HL-60 (cell line): ENCODE results near the gene TMEM95.
A peak's percentile ranks its signal among the peaks of the same experiment; 100 is the strongest.

ENCODE experiments used
- DNase-seq, 2 experiments: peaks; one replicate each; pipeline ENCODE4 v3.0.0-alpha.2; 2010 to 2020; ENCODE audit warnings: low read depth in 1 of 2, low spot score in 1 of 2
- H3K27ac ChIP-seq: fragments of 250-450 bp; sonication (Bioruptor Pico); replicated peaks from 2 replicates; pipeline ENCODE4 v1.5.1; 2020; ENCODE audit warnings: mild to moderate bottlenecking, moderate library complexity
- H3K27me3 ChIP-seq: fragments of 250-450 bp; sonication (Bioruptor Pico); 2 replicates; pipeline ENCODE4 v1.5.1; 2021; ENCODE audit warnings: mild to moderate bottlenecking, moderate library complexity; ENCODE audit not compliant: insufficient read depth, poor library complexity, severe bottlenecking
- H3K4me3 ChIP-seq: replicated peaks from 2 replicates; pipeline ENCODE4 v1.5.1; 2011; ENCODE audit warnings: mild to moderate bottlenecking, control low read depth, low read length; ENCODE audit not compliant: insufficient read depth
- CTCF ChIP-seq: IDR thresholded peaks from one replicate; pipeline ENCODE4 v1.5.1; 2011; ENCODE audit warnings: low read length, control low read depth, inconsistent platforms; ENCODE audit not compliant: insufficient read depth
- GABPA ChIP-seq: IDR thresholded peaks from 2 replicates; pipeline ENCODE4 v1.6.1; 2012; ENCODE audit warnings: low read depth
- POLR2AphosphoS5 ChIP-seq: IDR thresholded peaks from 2 replicates; pipeline ENCODE4 v1.6.1; 2012; ENCODE audit warnings: low read depth
- SPI1 ChIP-seq: IDR thresholded peaks from 2 replicates; pipeline ENCODE4 v1.6.1; 2012; ENCODE audit warnings: low read depth, mild to moderate bottlenecking, borderline replicate concordance
- TF ChIP-seq, protein P1 (sequence below): IDR thresholded peaks from 2 replicates; pipeline ENCODE4 v1.6.1; 2012; ENCODE audit warnings: low read depth; ENCODE audit not compliant: insufficient replicate concordance

Gene TMEM95

GRCh38 chr17:7315570-7316235, 39.3 kb upstream of the TMEM95 start:
- peak overlapping the region; percentile 69 for H3K27ac ChIP-seq
- no peaks in the 10 kb centered on the region for H3K27me3 ChIP-seq
- no peak for DNase-seq
- peak overlapping the region; percentile 80 for H3K4me3 ChIP-seq
- TF ChIP-seq POLR2AphosphoS5 (no peak), CTCF (no peak), SPI1 (no peak), GABPA (no peak)
- TF ChIP-seq, protein P1, sequence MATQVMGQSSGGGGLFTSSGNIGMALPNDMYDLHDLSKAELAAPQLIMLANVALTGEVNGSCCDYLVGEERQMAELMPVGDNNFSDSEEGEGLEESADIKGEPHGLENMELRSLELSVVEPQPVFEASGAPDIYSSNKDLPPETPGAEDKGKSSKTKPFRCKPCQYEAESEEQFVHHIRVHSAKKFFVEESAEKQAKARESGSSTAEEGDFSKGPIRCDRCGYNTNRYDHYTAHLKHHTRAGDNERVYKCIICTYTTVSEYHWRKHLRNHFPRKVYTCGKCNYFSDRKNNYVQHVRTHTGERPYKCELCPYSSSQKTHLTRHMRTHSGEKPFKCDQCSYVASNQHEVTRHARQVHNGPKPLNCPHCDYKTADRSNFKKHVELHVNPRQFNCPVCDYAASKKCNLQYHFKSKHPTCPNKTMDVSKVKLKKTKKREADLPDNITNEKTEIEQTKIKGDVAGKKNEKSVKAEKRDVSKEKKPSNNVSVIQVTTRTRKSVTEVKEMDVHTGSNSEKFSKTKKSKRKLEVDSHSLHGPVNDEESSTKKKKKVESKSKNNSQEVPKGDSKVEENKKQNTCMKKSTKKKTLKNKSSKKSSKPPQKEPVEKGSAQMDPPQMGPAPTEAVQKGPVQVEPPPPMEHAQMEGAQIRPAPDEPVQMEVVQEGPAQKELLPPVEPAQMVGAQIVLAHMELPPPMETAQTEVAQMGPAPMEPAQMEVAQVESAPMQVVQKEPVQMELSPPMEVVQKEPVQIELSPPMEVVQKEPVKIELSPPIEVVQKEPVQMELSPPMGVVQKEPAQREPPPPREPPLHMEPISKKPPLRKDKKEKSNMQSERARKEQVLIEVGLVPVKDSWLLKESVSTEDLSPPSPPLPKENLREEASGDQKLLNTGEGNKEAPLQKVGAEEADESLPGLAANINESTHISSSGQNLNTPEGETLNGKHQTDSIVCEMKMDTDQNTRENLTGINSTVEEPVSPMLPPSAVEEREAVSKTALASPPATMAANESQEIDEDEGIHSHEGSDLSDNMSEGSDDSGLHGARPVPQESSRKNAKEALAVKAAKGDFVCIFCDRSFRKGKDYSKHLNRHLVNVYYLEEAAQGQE = no peak

DNA sequence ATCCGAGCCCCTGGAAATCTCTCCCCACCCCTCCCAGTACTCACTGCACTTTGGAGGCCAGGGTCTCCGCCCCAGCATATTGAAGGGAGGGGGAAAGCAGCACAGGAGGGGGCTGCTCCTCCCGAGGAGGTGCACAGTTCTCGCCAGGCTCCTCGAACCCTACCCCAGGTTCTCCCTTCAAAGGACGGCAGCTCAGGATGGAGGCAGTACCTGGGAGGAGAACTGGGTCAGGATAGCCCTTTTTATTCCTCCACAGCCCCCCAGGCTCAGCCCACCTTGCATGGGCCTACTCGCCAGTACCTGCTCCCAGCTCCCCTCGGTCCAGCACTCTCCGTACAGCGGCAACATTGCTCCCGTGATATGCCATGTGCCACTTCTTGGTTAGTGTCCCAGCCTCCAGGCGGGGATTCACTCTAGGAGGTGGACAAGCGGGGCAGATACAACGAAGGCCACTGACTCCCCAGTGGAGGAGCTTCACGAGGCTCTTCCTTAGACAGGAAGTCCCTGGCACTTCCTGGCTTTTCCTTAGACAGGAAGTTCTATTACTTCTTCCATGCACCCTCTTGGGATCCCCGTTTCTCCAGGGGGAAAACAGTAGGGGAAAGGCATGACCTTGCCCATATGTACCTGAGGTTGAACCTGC, 37.7 kb upstream of the TMEM95 start:
- TF ChIP-seq GABPA = no peak
- no peak for TF ChIP-seq SPI1
- TF ChIP-seq, protein P1 = no peak
- no peak for TF ChIP-seq CTCF
- no peak for TF ChIP-seq POLR2AphosphoS5
- Histone ChIP-seq H3K27ac (no peak overlapping the region), H3K4me3 (no peak overlapping the region), H3K27me3 (no peaks in the 10 kb centered on the region)
- no peak for DNase-seq

GRCh38 chr17:7318121-7318860, 36.7 kb upstream of the TMEM95 start:
- Histone ChIP-seq H3K4me3 (no peak overlapping the region), H3K27me3 (no peaks in the 10 kb centered on the region), H3K27ac (no peak overlapping the region)
- no peak for TF ChIP-seq CTCF
- TF ChIP-seq SPI1 = no peak
- TF ChIP-seq, protein P1 = no peak
- TF ChIP-seq POLR2AphosphoS5 = no peak
- no peak for TF ChIP-seq GABPA
- no peak for DNase-seq
